Omental fat pad (tissue), 4 donors: ENCODE results near the gene HES3. TPM values are rescaled to one million over a fixed set of nuclear protein-coding genes. Genes with fewer than 3 reads are reported as not detected.
A peak's percentile ranks its signal among the peaks of the same experiment; 100 is the strongest.

Experiments
- ATAC-seq: fragments of 150-250 bp; one replicate; pipeline ENCODE4 v1.9.1; 2016; ENCODE audit warnings: mild to moderate bottlenecking, moderate library complexity; ENCODE audit not compliant: low FRiP score
- DNase-seq: peaks from one replicate; pipeline ENCODE4 v3.0.0-alpha.2; 2019; ENCODE audit warnings: low spot score
- CTCF ChIP-seq, 3 donors: fragments of 450-650 bp; IDR thresholded peaks; one replicate each; pipeline ENCODE4 v1.5.1; 2016 to 2017; ENCODE audit warnings: antibody characterized with exemption in 3 of 3, mild to moderate bottlenecking in 3 of 3, moderate library complexity in 2 of 3
- total RNA-seq, 4 donors: library from RNA; depleted of rRNA; stranded (reverse); fragments of >200 nt; gene quantifications; one replicate each; pipeline ENCODE4 v1.1.0, GENCODE V29; 2016

HES3 gene
- not detected for total RNA-seq

- ATAC-seq (no peak), DNase-seq (no peak)
- no peak for TF ChIP-seq CTCF (IDR thresholded peaks at IDR 0.05)
These were observed at the start of gene HES3 for GRCh38 chr1:6243993-6244392. Gene HES3, plus strand, starts transcription at chr1:6244179. Its CDS starts 187 bp downstream, at chr1:6244366.

- DNase-seq = no peak
- ATAC-seq = no peak
These were observed 46.1 kb upstream of the HES3 start for GRCh38 chr1:6197746-6198427.

GRCh38 chr1:6198646-6199297 lies 45.2 kb upstream of the HES3 start:
- TF ChIP-seq CTCF (IDR thresholded peaks at IDR 0.05) = no peak
- no peak for DNase-seq
- ATAC-seq = peak; percentile 11

More at GRCh38 chr1:6197746-6198427, 46.1 kb upstream of the HES3 start:
- TF ChIP-seq CTCF (IDR thresholded peaks at IDR 0.05) = no peak

- peak; percentile 97 for ATAC-seq
- DNase-seq = peak; percentile 91
- TF ChIP-seq CTCF (IDR thresholded peaks at IDR 0.05) = no peak
These were observed 44.4 kb upstream of the HES3 start, which contains the start of gene RPL22 for GRCh38 chr1:6199298-6200187. Gene RPL22, minus strand, starts transcription at chr1:6199595. Its CDS starts 22 bp downstream, at chr1:6199573.

GRCh38 chr1:6200188-6200809 lies 43.7 kb upstream of the HES3 start:
- TF ChIP-seq CTCF (IDR thresholded peaks at IDR 0.05) = no peak
- ATAC-seq (no peak), DNase-seq (no peak)

GRCh38 chr1:6202256-6202655 lies 41.7 kb upstream of the HES3 start:
- no peak for ATAC-seq
- no peak for TF ChIP-seq CTCF (IDR thresholded peaks at IDR 0.05)
- no peak for DNase-seq
